ENCODE data around the gene CFDP1.

DNA sequence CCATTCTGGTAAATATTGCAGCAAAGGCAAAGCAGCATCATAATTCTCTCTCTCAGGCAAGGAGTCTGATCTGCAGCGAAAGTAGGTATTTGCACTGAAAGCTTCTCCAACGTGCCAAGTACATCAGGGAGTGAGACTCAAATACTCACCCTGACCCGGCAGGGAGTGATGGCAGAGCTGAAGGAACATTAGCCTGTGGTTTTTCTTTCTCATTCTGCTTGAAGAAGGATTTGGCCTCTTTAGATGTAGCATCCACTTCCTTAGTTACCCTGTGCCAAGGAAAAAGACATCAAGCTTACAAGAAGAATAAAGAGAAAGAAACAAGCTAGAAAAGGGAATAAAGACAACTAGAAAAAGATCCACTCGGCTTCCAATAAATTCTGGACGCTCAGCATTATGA lies 38.4 kb downstream of the CFDP1 start:
- TF ChIP-seq, protein P1, sequence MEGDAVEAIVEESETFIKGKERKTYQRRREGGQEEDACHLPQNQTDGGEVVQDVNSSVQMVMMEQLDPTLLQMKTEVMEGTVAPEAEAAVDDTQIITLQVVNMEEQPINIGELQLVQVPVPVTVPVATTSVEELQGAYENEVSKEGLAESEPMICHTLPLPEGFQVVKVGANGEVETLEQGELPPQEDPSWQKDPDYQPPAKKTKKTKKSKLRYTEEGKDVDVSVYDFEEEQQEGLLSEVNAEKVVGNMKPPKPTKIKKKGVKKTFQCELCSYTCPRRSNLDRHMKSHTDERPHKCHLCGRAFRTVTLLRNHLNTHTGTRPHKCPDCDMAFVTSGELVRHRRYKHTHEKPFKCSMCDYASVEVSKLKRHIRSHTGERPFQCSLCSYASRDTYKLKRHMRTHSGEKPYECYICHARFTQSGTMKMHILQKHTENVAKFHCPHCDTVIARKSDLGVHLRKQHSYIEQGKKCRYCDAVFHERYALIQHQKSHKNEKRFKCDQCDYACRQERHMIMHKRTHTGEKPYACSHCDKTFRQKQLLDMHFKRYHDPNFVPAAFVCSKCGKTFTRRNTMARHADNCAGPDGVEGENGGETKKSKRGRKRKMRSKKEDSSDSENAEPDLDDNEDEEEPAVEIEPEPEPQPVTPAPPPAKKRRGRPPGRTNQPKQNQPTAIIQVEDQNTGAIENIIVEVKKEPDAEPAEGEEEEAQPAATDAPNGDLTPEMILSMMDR (IDR thresholded peaks at IDR 0.05; ENCODE audit: low read depth, low read length) = no peak
- no peak for TF ChIP-seq EZH2phosphoT487 (IDR thresholded peaks at IDR 0.05; ENCODE audit: low read depth)

All from OCI-LY3 (cell line).